GM18498 (cell line): Measurements from ENCODE around the gene MAP3K2.
A peak's percentile ranks its signal among the peaks of the same experiment; 100 is the strongest.

Source experiments
- ATAC-seq: cut with Tn5 transposase; IDR thresholded peaks from one replicate; pipeline ENCODE4 v1.9.1; 2021; ENCODE audit warnings: mild to moderate bottlenecking, moderate library complexity; ENCODE audit not compliant: unreplicated experiment

The MAP3K2 gene, protein sequence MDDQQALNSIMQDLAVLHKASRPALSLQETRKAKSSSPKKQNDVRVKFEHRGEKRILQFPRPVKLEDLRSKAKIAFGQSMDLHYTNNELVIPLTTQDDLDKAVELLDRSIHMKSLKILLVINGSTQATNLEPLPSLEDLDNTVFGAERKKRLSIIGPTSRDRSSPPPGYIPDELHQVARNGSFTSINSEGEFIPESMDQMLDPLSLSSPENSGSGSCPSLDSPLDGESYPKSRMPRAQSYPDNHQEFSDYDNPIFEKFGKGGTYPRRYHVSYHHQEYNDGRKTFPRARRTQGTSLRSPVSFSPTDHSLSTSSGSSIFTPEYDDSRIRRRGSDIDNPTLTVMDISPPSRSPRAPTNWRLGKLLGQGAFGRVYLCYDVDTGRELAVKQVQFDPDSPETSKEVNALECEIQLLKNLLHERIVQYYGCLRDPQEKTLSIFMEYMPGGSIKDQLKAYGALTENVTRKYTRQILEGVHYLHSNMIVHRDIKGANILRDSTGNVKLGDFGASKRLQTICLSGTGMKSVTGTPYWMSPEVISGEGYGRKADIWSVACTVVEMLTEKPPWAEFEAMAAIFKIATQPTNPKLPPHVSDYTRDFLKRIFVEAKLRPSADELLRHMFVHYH

GRCh38 chr2:127387655-127388422 is at the start of gene MAP3K2:
Gene MAP3K2 (minus strand): TSS chr2:127387975. CDS start chr2:127343129, 44,846 bp downstream.
- peak; percentile 81 for ATAC-seq

DNA sequence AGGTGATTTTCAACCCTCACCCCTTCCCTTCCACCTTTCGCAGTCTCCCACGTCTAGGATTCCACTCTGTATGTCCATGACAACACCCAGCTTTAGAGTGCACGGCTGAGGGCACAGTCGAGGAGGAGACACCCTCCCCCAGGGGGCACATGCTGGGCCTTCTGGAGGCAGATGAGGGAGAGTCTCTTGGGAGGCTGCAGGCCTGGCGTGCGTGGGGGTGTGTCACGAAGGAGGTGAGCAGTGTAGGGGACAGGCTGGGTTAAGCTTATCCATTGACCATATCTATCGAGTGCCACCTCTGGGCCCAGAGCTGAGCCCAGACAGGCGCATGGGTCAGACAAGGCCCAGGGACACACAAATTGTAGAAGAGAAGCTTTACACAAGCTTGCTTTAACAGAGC is 49.3 kb upstream of the MAP3K2 start:
- no peak for ATAC-seq

DNA sequence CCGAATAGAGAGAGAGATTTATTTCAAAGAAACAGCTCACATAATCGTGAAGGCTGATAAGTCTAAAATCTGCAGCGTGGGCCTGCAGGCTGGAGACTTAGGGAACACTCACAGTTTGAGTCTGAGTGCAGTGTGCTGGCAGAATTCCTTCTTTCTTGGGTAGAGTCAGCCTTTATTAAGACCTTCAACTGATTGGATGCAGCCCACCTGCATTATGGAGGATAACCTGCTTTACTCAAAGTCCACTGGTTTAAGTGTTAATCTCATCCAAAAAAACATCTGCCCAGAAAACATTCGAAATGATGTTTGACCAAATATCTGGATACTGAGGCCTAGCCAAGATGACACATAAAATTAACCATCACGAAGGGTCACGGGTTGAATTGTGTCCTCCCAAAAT is 46.7 kb upstream of the MAP3K2 start:
- no peak for ATAC-seq

DNA sequence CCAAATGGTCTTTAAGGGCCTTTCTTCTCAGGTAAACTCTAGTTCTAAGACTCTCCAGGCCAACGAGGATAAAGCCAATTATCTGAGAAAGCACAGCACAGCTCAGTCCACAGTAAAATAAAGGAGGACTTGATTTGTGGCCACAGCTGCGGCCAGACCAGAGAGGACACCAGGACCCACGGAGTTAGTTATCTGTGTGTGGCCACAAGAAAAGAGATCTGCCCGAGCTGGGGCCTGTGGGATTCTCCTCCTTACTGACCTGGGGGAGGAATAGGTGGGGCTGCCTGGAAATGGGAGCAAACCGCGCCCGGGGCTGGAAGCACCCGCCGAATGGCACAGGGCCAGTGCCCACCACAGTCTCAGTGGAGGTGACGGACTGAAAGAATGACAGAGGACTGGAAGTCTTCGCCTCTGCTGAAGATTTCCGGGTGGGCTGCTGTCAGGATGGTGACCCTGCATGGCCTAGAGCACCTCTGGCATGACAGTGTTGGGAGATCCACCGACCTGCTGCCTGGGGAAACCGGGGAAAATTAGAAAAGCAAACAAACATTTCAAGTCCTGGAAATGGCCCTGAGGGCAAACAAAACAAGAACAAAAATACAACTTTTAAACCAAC is 43.7 kb upstream of the MAP3K2 start:
- ATAC-seq, result no peak

GRCh38 chr2:127429844-127430425 is 42.2 kb upstream of the MAP3K2 start:
- no peak for ATAC-seq

DNA sequence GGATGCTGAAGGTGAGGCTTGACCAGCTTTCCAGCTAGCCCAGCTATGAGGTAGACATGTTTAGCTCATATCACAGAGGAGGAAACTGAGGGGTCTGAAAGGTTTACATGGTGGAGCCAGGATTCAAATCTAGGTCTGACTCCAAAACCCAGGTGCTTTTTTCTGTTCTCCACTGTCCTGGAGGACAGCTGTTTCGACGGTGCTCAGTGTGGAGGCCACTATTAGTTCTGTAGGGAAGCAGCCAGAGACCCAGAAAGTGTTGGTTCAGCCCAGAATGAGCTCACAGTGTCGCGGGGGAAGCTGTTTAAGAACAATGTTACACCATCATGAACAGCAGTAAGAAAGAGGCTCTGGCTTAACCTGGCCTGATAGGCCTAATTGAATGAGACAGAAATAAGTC is 41.5 kb upstream of the MAP3K2 start:
- no peak for ATAC-seq

- ATAC-seq, result no peak
These were observed 41.0 kb upstream of the MAP3K2 start for GRCh38 chr2:127428815-127429109.

DNA sequence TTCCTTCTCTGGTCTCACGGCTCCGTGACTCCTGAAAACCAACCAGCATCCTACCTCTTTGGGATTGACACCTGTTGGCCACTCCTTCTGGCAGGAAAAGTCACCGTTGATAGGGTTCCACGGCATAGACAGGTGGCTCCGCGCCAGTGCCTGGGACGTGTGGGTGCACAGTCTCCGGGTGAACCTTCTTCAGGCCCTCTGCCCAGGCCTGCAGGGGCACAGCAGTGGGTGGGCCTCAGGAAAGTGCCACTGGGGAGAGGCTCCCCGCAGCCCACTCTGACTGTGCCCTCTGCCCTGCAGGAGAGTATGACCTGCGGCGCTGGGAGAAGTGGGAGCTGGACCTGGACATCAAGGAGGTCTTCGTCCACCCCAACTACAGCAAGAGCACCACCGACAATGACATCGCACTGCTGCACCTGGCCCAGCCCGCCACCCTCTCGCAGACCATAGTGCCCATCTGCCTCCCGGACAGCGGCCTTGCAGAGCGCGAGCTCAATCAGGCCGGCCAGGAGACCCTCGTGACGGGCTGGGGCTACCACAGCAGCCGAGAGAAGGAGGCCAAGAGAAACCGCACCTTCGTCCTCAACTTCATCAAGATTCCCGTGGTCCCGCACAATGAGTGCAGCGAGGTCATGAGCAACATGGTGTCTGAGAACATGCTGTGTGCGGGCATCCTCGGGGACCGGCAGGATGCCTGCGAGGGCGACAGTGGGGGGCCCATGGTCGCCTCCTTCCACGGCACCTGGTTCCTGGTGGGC is 40.5 kb upstream of the MAP3K2 start:
- no peak for ATAC-seq

DNA sequence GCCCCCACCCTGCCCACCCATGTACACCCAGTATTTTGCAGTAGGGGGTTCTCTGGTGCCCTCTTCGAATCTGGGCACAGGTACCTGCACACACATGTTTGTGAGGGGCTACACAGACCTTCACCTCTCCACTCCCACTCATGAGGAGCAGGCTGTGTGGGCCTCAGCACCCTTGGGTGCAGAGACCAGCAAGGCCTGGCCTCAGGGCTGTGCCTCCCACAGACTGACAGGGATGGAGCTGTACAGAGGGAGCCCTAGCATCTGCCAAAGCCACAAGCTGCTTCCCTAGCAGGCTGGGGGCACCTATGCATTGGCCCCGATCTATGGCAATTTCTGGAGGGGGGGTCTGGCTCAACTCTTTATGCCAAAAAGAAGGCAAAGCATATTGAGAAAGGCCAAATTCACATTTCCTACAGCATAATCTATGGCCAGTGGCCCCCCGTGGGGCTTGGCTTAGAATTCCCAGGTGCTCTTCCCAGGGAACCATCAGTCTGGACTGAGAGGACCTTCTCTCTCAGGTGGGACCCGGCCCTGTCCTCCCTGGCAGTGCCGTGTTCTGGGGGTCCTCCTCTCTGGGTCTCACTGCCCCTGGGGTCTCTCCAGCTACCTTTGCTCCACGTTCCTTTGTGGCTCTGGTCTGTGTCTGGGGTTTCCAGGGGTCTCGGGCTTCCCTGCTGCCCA is 39.7 kb upstream of the MAP3K2 start:
- no peak for ATAC-seq

- ATAC-seq, result no peak
These were observed 39.0 kb upstream of the MAP3K2 start for GRCh38 chr2:127426501-127427354.

GRCh38 chr2:127425540-127426490 is 38.0 kb upstream of the MAP3K2 start:
- no peak for ATAC-seq

DNA sequence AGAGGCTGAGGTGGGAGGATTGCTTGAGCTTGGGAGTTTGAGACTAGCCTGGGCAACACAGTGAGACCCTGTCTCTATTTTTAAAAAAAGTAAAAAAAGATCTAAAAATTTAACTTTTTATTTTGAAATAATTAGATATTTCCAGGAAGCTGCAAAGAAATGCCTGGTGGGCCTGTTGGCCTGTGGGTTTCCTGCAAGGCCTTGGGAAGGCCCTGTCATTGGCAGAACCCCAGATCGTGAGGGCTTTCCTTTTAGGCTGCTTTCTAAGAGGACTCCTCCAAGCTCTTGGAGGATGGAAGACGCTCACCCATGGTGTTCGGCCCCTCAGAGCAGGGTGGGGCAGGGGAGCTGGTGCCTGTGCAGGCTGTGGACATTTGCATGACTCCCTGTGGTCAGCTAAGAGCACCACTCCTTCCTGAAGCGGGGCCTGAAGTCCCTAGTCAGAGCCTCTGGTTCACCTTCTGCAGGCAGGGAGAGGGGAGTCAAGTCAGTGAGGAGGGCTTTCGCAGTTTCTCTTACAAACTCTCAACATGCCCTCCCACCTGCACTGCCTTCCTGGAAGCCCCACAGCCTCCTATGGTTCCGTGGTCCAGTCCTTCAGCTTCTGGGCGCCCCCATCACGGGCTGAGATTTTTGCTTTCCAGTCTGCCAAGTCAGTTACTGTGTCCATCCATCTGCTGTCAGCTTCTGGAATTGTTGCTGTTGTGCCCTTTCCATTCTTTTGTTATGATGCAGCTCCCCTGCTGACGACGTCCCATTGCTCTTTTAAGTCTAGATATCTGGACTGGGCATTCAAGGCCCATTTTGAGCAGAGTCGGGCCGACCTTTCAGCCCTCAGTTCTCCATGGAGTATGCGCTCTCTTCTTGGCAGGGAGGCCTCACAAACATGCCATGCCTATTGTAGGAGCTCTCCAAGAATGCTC is 37.1 kb upstream of the MAP3K2 start:
- ATAC-seq, result no peak

DNA sequence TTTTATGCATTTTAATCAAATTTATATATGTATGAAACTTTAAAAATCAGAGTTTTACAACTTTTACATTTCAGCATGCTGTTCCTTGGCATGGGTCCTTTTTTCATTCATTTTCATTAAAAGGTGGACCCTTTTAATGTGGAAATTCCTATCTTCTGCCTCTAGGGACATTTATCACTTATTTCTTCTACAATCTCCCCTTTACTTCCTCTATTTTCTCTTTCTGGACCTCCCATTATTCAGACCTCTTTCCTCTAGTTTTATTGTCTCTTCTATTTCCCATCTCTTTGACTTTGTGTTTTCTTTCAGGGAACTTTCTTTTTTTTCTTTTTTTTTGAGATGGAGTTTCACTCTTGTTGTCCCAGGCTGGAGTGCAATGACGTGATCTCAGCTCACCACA is 36.1 kb upstream of the MAP3K2 start:
- ATAC-seq, result no peak

- no peak for ATAC-seq
These were observed 35.7 kb upstream of the MAP3K2 start for GRCh38 chr2:127423478-127423843.

DNA sequence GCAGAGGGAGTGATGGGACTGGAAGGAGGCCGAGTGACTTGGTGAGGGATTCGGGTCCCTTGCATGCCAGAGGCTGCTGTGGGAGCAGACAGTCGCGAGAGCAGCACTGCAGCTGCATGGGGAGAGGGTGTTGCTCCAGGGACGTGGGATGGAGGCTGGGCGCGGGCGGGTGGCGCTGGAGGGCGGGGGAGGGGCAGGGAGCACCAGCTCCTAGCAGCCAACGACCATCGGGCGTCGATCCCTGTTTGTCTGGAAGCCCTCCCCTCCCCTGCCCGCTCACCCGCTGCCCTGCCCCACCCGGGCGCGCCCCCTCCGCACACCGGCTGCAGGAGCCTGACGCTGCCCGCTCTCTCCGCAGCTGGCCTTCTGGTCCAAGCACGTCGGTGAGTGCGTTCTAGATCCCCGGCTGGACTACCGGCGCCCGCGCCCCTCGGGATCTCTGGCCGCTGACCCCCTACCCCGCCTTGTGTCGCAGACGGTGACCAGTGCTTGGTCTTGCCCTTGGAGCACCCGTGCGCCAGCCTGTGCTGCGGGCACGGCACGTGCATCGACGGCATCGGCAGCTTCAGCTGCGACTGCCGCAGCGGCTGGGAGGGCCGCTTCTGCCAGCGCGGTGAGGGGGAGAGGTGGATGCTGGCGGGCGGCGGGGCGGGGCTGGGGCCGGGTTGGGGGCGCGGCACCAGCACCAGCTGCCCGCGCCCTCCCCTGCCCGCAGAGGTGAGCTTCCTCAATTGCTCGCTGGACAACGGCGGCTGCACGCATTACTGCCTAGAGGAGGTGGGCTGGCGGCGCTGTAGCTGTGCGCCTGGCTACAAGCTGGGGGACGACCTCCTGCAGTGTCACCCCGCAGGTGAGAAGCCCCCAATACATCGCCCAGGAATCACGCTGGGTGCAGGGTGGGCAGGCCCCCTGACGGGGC is 35.0 kb upstream of the MAP3K2 start:
- no peak for ATAC-seq
